AG04450 (cell line): ENCODE results near the gene CTDP1. TPM values are rescaled to one million over a fixed set of nuclear protein-coding genes. Genes with fewer than 3 reads are reported as not detected.
"Not testable (repeated sequence)": the region's sequence is repeated elsewhere in the genome, so short reads cannot be mapped to it uniquely, and the experiment has no call there.

ENCODE experiments used
- CTCF ChIA-PET: fragments of 300-600, 350-600 bp; formaldehyde crosslinking; extraction: SDS; loops from one replicate; lab custom pipeline; 2022; ENCODE audit warnings: antibody characterized with exemption, inconsistent platforms; lab: Charles Lee
- POLR2A ChIA-PET: fragments of 350-600 bp; formaldehyde crosslinking; extraction: SDS; loops from one replicate; lab custom pipeline; 2021; ENCODE audit warnings: antibody characterized with exemption, inconsistent platforms; lab: Yijun Ruan, JAX
- DNase-seq: peaks from one replicate; pipeline ENCODE4 v3.0.0-alpha.2; 2011; ENCODE audit warnings: low read depth, low spot score
- H3K27ac ChIP-seq: one replicate; pipeline ENCODE4 v1.5.1; 2012; ENCODE audit warnings: low read depth, low read length, control low read depth
- H3K27me3 ChIP-seq: one replicate; pipeline ENCODE4 v1.6.0; 2012; ENCODE audit warnings: low read length; ENCODE audit not compliant: control insufficient read depth, insufficient read depth
- H3K4me3 ChIP-seq: 2 replicates; pipeline ENCODE4 v1.5.1; 2011; ENCODE audit warnings: mild to moderate bottlenecking, low read depth, low read length, control low read depth
- H3K9me3 ChIP-seq: 2 replicates; pipeline ENCODE4 v1.5.1; 2012; ENCODE audit warnings: low read length; ENCODE audit not compliant: control insufficient read depth, insufficient read depth
- polyA plus RNA-seq: library from polyadenylated mRNA; depleted of rRNA; stranded (reverse); fragments of >200 nt; gene quantifications from 2 replicates; pipeline ENCODE4 v1.2.3, GENCODE V29; 2011
- TF ChIP-seq, protein P1 (sequence below): IDR thresholded peaks from 2 replicates; pipeline ENCODE4 v1.5.1; 2011; ENCODE audit warnings: low read depth, low read length, control low read depth, inconsistent platforms

The CTDP1 gene
- polyA plus RNA-seq, 1 experiment: 8.4 TPM

DNA sequence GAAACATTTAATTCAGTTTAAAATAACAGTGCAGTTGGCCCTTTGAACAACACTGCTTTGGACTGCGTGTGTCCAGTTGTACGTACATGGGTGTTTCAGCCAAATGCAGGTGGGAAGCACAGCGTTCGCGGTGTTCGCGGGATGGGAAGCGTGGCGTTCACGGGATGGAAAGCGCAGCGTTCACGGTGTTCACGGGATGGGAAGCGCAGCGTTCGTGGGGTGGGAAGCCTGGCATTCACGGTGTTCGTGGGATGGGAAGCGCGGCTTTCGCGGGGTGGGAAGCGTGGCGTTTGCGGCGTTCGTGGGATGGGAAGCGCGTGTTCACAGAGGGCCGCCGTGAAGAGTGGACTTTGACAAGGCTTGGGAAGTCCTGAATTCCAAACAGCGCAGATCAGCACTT, 47.6 kb downstream of the CTDP1 start:
- CTCF ChIA-PET: no interaction called here
- POLR2A ChIA-PET: no interaction called here
- Histone ChIP-seq H3K27me3 (no peaks in the 10 kb centered on the region), H3K9me3 (peaks cover 72% of the 10 kb centered on the region), H3K4me3 (no peak overlapping the region), H3K27ac (no peak overlapping the region)
- TF ChIP-seq, protein P1, sequence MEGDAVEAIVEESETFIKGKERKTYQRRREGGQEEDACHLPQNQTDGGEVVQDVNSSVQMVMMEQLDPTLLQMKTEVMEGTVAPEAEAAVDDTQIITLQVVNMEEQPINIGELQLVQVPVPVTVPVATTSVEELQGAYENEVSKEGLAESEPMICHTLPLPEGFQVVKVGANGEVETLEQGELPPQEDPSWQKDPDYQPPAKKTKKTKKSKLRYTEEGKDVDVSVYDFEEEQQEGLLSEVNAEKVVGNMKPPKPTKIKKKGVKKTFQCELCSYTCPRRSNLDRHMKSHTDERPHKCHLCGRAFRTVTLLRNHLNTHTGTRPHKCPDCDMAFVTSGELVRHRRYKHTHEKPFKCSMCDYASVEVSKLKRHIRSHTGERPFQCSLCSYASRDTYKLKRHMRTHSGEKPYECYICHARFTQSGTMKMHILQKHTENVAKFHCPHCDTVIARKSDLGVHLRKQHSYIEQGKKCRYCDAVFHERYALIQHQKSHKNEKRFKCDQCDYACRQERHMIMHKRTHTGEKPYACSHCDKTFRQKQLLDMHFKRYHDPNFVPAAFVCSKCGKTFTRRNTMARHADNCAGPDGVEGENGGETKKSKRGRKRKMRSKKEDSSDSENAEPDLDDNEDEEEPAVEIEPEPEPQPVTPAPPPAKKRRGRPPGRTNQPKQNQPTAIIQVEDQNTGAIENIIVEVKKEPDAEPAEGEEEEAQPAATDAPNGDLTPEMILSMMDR: no peak
- DNase-seq: no peak

DNA sequence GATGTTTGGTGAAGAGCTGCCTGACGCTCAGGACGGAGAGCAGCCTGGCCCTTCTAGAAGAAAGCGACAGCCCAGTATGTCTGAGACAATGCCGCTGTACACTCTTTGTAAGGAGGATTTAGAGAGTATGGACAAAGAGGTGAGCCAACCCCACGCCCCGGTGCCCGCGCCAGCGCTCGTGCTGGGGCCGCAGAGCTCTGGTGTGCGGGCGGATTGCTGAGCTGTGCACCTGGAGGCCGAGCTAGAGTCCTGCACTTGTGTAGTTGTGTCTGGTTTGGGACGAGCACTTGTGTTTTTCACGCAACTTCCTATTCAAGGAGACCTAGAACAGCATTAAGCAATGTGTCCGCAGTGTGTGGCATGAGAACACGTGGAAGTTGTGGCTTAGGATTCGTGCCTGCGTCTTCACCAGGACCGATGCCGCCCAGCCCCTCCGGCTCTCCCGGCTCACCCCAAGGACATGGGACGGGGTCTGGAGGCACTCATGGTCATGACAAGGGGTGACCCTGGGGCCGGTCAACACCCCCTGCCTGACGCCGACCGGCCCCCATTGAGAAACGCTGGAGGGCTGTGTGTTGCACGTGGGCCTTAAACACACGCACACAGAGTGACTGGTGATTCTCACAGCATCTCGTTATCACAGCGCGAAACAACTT, 49.5 kb downstream of the CTDP1 start:
- H3K27me3 ChIP-seq: no peaks in the 10 kb centered on the region
- POLR2A ChIA-PET: no interaction called here
- CTCF ChIA-PET: no interaction called here
- TF ChIP-seq, protein P1: no peak
- H3K9me3 ChIP-seq: peaks cover 78% of the 10 kb centered on the region
- no peak overlapping the region for H3K27ac ChIP-seq
- no peak overlapping the region for H3K4me3 ChIP-seq
- DNase-seq: no peak

DNA sequence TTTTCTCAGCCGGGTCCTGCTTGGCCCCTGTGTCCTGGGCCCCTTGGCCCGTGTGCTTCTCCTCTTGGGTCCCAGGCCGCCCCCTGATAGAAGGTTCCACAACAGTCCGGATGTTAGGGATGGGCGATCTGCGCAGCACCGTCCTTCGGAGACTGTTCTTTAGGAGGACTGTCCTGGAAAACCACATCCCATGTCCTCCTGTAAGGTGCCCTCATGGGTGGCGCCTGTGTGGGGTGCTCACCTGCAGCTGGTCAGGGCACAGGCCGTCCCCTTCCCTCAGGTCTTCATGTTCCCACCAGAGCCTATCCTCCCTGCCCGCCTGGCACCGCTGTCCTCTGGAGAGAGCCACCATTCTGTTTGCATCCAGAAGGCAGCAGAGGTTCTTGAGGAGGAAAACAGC, 50.0 kb downstream of the CTDP1 start:
- no peaks in the 10 kb centered on the region for H3K27me3 ChIP-seq
- DNase-seq: no peak
- H3K27ac ChIP-seq: no peak overlapping the region
- no peak overlapping the region for H3K4me3 ChIP-seq
- CTCF ChIA-PET: no interaction called here
- POLR2A ChIA-PET: no interaction called here
- peaks cover 82% of the 10 kb centered on the region for H3K9me3 ChIP-seq
- TF ChIP-seq, protein P1: no peak

DNA sequence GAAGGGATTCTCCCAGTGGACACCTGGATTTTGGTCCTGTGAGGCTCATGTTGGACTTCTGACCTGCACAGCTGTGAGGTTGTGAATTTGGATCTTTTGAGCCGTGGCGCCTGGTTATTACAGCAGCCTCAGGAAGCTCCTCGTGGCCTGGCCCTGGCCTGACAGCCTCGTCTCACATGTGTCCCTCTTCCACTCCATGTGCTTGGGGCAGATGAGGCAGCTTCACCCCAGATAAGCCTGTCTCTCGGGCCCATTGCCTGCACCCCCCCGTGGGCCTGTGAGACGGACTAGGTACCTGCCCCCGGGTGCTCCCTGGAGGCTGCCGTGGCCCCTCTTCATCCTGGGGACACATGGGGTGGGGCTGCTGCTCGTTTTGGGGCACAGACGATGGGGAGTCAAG, 51.2 kb downstream of the CTDP1 start:
- H3K9me3 ChIP-seq: peaks cover 85% of the 10 kb centered on the region
- H3K4me3 ChIP-seq: no peak overlapping the region
- H3K27ac ChIP-seq: no peak overlapping the region
- CTCF ChIA-PET: no interaction called here
- TF ChIP-seq, protein P1: no peak
- DNase-seq: no peak
- POLR2A ChIA-PET: no interaction called here
- no peaks in the 10 kb centered on the region for H3K27me3 ChIP-seq

DNA sequence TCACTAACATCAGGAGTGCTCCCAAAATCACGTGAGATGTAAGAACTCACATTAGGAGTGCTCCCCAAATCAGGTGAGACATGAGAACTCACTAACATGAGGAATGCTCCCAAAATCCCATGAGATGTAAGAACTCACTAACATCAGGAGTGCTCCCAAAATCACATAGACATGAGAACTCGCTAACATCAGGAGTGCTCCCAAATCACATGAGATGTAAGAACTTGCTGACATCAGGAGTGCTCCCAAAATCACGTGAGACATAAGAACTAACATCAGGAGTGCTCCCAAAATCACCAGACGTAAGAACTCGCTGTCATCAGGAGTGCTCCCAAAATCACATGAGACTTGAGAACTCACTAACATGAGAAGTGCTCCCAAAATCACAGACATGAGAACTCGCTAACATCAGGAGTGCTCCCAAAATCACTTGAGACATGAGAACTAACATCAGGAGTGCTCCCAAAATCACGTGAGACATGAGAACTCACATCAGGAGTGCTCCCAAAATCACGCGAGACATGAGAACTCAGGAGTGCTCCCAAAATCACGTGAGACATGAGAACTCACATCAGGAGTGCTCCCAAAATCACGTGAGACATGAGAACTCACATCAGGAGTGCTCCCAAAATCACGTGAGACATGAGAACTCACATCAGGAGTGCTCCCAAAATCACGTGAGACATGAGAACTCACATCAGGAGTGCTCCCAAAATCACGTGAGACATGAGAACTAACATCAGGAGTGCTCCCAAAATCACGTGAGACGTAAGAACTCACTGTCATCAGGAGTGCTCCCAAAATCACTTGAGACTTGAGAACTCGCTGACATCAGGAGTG, 52.5 kb downstream of the CTDP1 start:
- CTCF ChIA-PET, H3K27ac ChIP-seq, POLR2A ChIA-PET, H3K27me3 ChIP-seq, DNase-seq, H3K4me3 ChIP-seq: not testable (repeated sequence)
- H3K9me3 ChIP-seq: peaks cover 90% of the 10 kb centered on the region
